HL-60 (cell line): ENCODE measurements around the gene PLA2G7.

Experiments used
- GABPA ChIP-seq: IDR thresholded peaks from 2 replicates; pipeline ENCODE4 v1.6.1; 2012; ENCODE audit warnings: low read depth
- POLR2AphosphoS5 ChIP-seq: IDR thresholded peaks from 2 replicates; pipeline ENCODE4 v1.6.1; 2012; ENCODE audit warnings: low read depth
- SPI1 ChIP-seq: IDR thresholded peaks from 2 replicates; pipeline ENCODE4 v1.6.1; 2012; ENCODE audit warnings: low read depth, mild to moderate bottlenecking, borderline replicate concordance
- TF ChIP-seq, protein P1 (sequence below): IDR thresholded peaks from one replicate; pipeline ENCODE4 v1.5.1; 2011; ENCODE audit warnings: low read length, control low read depth, inconsistent platforms; ENCODE audit not compliant: insufficient read depth
- TF ChIP-seq, protein P2 (sequence below): IDR thresholded peaks from 2 replicates; pipeline ENCODE4 v1.6.1; 2012; ENCODE audit warnings: low read depth; ENCODE audit not compliant: insufficient replicate concordance

DNA sequence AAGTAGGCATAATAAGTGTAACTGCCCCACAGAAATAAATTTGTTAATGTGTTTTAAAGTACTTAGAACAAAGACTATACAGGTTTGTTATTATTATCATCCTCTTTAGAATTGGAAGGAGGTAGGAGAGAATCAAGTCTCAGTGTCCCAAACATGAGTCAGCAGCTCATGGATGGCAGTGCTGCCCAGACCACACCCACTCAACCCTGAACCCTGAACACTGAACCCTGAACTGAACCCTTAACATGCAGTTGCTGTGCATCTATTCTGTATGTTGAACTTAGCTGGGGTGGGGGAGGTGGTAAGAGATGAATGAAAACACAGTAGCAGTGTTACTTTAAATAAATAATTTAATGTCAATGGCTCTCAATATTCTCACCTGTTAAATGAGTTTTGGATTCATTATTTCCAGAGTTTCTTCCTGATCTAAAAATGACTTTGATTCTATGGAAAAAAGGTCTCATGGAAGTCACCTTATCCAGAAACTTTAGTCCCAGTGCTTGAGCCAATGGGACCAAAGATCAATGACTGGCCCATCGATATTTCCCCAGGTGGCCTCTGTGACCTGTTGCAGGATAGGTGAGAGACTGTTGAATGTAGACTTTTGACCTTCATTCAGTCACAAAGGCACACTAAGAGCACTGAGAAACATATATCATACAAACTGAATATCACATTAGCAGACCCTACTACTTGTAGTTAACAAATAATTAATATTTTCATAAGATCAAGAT, 8.4 kb upstream of the PLA2G7 start:
- TF ChIP-seq POLR2AphosphoS5 (no peak), SPI1 (no peak), GABPA (no peak)
- TF ChIP-seq, protein P1, sequence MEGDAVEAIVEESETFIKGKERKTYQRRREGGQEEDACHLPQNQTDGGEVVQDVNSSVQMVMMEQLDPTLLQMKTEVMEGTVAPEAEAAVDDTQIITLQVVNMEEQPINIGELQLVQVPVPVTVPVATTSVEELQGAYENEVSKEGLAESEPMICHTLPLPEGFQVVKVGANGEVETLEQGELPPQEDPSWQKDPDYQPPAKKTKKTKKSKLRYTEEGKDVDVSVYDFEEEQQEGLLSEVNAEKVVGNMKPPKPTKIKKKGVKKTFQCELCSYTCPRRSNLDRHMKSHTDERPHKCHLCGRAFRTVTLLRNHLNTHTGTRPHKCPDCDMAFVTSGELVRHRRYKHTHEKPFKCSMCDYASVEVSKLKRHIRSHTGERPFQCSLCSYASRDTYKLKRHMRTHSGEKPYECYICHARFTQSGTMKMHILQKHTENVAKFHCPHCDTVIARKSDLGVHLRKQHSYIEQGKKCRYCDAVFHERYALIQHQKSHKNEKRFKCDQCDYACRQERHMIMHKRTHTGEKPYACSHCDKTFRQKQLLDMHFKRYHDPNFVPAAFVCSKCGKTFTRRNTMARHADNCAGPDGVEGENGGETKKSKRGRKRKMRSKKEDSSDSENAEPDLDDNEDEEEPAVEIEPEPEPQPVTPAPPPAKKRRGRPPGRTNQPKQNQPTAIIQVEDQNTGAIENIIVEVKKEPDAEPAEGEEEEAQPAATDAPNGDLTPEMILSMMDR, result no peak
- TF ChIP-seq, protein P2, sequence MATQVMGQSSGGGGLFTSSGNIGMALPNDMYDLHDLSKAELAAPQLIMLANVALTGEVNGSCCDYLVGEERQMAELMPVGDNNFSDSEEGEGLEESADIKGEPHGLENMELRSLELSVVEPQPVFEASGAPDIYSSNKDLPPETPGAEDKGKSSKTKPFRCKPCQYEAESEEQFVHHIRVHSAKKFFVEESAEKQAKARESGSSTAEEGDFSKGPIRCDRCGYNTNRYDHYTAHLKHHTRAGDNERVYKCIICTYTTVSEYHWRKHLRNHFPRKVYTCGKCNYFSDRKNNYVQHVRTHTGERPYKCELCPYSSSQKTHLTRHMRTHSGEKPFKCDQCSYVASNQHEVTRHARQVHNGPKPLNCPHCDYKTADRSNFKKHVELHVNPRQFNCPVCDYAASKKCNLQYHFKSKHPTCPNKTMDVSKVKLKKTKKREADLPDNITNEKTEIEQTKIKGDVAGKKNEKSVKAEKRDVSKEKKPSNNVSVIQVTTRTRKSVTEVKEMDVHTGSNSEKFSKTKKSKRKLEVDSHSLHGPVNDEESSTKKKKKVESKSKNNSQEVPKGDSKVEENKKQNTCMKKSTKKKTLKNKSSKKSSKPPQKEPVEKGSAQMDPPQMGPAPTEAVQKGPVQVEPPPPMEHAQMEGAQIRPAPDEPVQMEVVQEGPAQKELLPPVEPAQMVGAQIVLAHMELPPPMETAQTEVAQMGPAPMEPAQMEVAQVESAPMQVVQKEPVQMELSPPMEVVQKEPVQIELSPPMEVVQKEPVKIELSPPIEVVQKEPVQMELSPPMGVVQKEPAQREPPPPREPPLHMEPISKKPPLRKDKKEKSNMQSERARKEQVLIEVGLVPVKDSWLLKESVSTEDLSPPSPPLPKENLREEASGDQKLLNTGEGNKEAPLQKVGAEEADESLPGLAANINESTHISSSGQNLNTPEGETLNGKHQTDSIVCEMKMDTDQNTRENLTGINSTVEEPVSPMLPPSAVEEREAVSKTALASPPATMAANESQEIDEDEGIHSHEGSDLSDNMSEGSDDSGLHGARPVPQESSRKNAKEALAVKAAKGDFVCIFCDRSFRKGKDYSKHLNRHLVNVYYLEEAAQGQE, result no peak
